GM23338 (cell line): ENCODE data around the gene ST8SIA4. TPM values are rescaled to one million over a fixed set of nuclear protein-coding genes. Genes with fewer than 3 reads are reported as not detected.
"Not testable (repeated sequence)": the region's sequence is repeated elsewhere in the genome, so short reads cannot be mapped to it uniquely, and the experiment has no call there.

Experiments
- ATAC-seq: fragments of 200-7000 bp; cut with Tn5 transposase; 3 replicates; pipeline ENCODE4 v1.9.1; 2020
- DNase-seq: peaks from one replicate; pipeline ENCODE4 v3.0.0-alpha.2; 2015; ENCODE audit warnings: low spot score
- H2AFZ ChIP-seq: fragments of 200-600 bp; sonication (generic); 2 replicates; pipeline ENCODE4 v1.8.0; 2016; ENCODE audit warnings: antibody characterized with exemption, mild to moderate bottlenecking, moderate library complexity
- H3F3A ChIP-seq: fragments of 200-600 bp; sonication (generic); replicated peaks from 2 replicates; pipeline ENCODE4 v1.8.0; 2017; ENCODE audit warnings: antibody characterized with exemption, mixed run types, low read depth
- H3K27ac ChIP-seq: fragments of 200-600 bp; sonication (generic); 2 replicates; pipeline ENCODE4 v1.6.1; 2016; ENCODE audit warnings: low read depth
- H3K27me3 ChIP-seq: fragments of 200-600 bp; sonication (generic); 2 replicates; pipeline ENCODE4 v1.8.0; 2016; ENCODE audit warnings: mild to moderate bottlenecking, mixed run types, moderate library complexity; ENCODE audit not compliant: insufficient read depth
- H3K36me3 ChIP-seq: fragments of 200-600 bp; sonication (generic); 2 replicates; pipeline ENCODE4 v1.8.0; 2016; ENCODE audit warnings: mild to moderate bottlenecking; ENCODE audit not compliant: insufficient read depth
- H3K4me1 ChIP-seq: fragments of 200-600 bp; sonication (generic); 2 replicates; pipeline ENCODE4 v1.8.0; 2016; ENCODE audit warnings: mild to moderate bottlenecking, moderate library complexity; ENCODE audit not compliant: insufficient read depth
- H3K4me2 ChIP-seq: fragments of 200-600 bp; sonication (generic); 2 replicates; pipeline ENCODE4 v1.7.1; 2017; ENCODE audit warnings: mixed run types
- H3K4me3 ChIP-seq: fragments of 200-600 bp; sonication (generic); 2 replicates; pipeline ENCODE4 v1.6.1; 2016; ENCODE audit warnings: mixed run types
- H3K79me2 ChIP-seq: fragments of 200-600 bp; sonication (generic); replicated peaks from 2 replicates; pipeline ENCODE4 v1.8.0; 2017; ENCODE audit warnings: mild to moderate bottlenecking; ENCODE audit not compliant: insufficient read depth
- H3K9me2 ChIP-seq: fragments of 200-600 bp; sonication (generic); 2 replicates; pipeline ENCODE4 v1.8.0; 2017; ENCODE audit not compliant: insufficient read depth
- H4K20me1 ChIP-seq: fragments of 200-600 bp; sonication (generic); replicated peaks from 2 replicates; pipeline ENCODE4 v1.8.0; 2017; ENCODE audit warnings: mild to moderate bottlenecking; ENCODE audit not compliant: insufficient read depth
- H3K27ac Mint-ChIP-seq: 2 replicates; pipeline ENCODE4 v1.8.0; 2020; ENCODE audit warnings: inconsistent platforms, mild to moderate bottlenecking, moderate library complexity, mixed read lengths
- H3K27me3 Mint-ChIP-seq: 3 replicates; pipeline ENCODE4 v1.8.0; 2022; ENCODE audit warnings: low read depth, mild to moderate bottlenecking, moderate library complexity, mixed read lengths, inconsistent platforms; ENCODE audit not compliant: insufficient read depth, poor library complexity
- H3K36me3 Mint-ChIP-seq: 3 replicates; pipeline ENCODE4 v1.8.0; 2021; ENCODE audit warnings: low read depth, mild to moderate bottlenecking, inconsistent platforms, moderate library complexity, mixed read lengths
- H3K4me1 Mint-ChIP-seq: 3 replicates; pipeline ENCODE4 v1.8.0; 2020; ENCODE audit warnings: mild to moderate bottlenecking, inconsistent platforms, mixed read lengths
- H3K4me3 Mint-ChIP-seq: 3 replicates; pipeline ENCODE4 v1.8.0; 2021; ENCODE audit warnings: moderate library complexity, mild to moderate bottlenecking, inconsistent platforms, mixed read lengths
- H3K9me3 Mint-ChIP-seq: 3 replicates; pipeline ENCODE4 v1.8.0; 2020; ENCODE audit warnings: moderate library complexity, mild to moderate bottlenecking, inconsistent platforms, mixed read lengths
- CREB1 ChIP-seq: fragments of 250-450 bp; sonication (Bioruptor Pico); IDR thresholded peaks from 2 replicates; pipeline ENCODE4 v1.5.0; 2020; ENCODE audit warnings: low read depth, mild to moderate bottlenecking, moderate library complexity
- EZH2 ChIP-seq: fragments of 200-600 bp; sonication (generic); IDR thresholded peaks from one replicate; pipeline ENCODE4 v1.8.0; 2017; ENCODE audit warnings: antibody characterized with exemption, mild to moderate bottlenecking, low read depth; ENCODE audit not compliant: unreplicated experiment
- EZH2phosphoT487 ChIP-seq: fragments of 200-600 bp; sonication (generic); IDR thresholded peaks from one replicate; pipeline ENCODE4 v1.8.1; 2018; ENCODE audit warnings: antibody characterized with exemption; ENCODE audit not compliant: unreplicated experiment
- JUNB ChIP-seq: IDR thresholded peaks from one replicate; pipeline ENCODE4 v1.6.1; 2016; ENCODE audit warnings: antibody characterized with exemption; ENCODE audit not compliant: unreplicated experiment
- NANOG ChIP-seq: IDR thresholded peaks from 2 replicates; pipeline ENCODE4 v1.6.1; 2016; ENCODE audit warnings: antibody characterized with exemption, borderline replicate concordance
- POLR2AphosphoS5 ChIP-seq: IDR thresholded peaks from 2 replicates; pipeline ENCODE4 v1.6.1; 2016; ENCODE audit warnings: antibody characterized with exemption, low read depth
- ZNF114 ChIP-seq: fragments of 250-450 bp; sonication (Bioruptor Pico); IDR thresholded peaks from 2 replicates; pipeline ENCODE4 v1.5.0; 2020; ENCODE audit warnings: mild to moderate bottlenecking, moderate library complexity
- ZNF331 ChIP-seq: fragments of 250-450 bp; sonication (Bioruptor Pico); IDR thresholded peaks from 2 replicates; pipeline ENCODE4 v1.5.0; 2020; ENCODE audit warnings: low read depth, mild to moderate bottlenecking, moderate library complexity
- polyA plus RNA-seq: library from polyadenylated mRNA; unstranded; fragments of >200 nt; fragmentation: Nextera tagmentation; extraction: Ambion mirVana; gene quantifications from 2 replicates; pipeline ENCODE4 v1.2.1, GENCODE V29; 2016
- total RNA-seq: library from RNA; depleted of rRNA; stranded (reverse); fragments of >200 nt; shearing (Covaris generic); gene quantifications from 2 replicates; pipeline ENCODE4 v1.2.3, GENCODE V29; 2014
- TF ChIP-seq, protein P1 (sequence below): IDR thresholded peaks from one replicate; pipeline ENCODE4 v1.6.1; 2018; ENCODE audit warnings: antibody characterized with exemption; ENCODE audit not compliant: unreplicated experiment
- TF ChIP-seq, protein P2 (sequence below): IDR thresholded peaks from 2 replicates; pipeline ENCODE4 v1.6.1; 2016; ENCODE audit warnings: antibody characterized with exemption

ST8SIA4 gene
- total and polyA plus RNA-seq, 2 experiments from 2014 or later: 0.11 to 0.28 TPM

DNA sequence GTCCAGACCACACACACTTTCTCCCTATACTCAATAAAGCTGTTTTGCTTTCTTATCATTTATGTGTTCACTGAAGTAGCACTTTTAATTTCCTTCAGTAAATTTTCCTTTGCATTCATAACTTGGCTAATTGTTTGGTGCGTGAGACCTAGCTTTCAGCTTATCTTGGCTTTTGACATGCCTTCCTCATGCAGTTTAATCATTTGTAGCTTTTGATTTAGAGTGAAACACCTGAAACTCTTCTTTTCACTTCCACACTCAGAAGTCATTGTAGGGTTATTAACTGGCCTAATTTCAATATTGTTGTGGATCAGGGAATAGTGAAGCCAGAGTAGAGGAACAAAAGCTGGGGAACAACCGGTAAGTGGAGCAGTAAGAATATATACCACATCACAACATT, 114.7 kb downstream of the ST8SIA4 start:
- H3K27me3 ChIP-seq: no peaks in the 10 kb centered on the region
- Mint-ChIP-seq H3K27me3 (peaks cover 4% of the 10 kb centered on the region), H3K9me3 (peaks cover 38% of the 10 kb centered on the region)

DNA sequence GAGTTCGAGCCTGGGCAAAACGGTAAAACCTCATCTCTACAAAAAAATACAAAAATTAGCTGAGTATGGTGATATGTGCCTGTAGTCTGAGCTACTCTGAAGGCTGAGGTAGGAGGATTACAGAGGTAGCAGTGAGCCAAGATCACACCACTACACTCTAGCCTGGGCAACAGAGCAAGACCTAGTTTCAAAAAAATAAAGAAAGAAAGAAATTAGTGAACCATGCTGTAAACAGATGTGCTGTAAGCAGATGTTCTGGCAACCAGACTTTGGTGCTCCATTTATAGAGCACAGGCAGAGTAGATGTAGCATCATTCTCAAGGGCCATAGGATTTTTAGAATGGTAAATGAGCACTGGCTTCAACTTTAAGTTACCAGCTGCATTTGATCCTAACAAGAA, 115.4 kb downstream of the ST8SIA4 start:
- Histone ChIP-seq H4K20me1 (no peaks in the 10 kb centered on the region), H3K36me3 (no peaks in the 10 kb centered on the region), H2AFZ (no peak overlapping the region; the same call in 1 of the 2 replicates), H3F3A (no peaks in the 10 kb centered on the region), H3K27me3 (no peaks in the 10 kb centered on the region), H3K9me2 (no peaks in the 10 kb centered on the region), H3K79me2 (no peaks in the 10 kb centered on the region), H3K4me2 (no peak overlapping the region), H3K4me3 (no peak overlapping the region), H3K4me1 (peaks cover 11% of the 10 kb centered on the region; the same call in 1 of the 2 replicates), H3K27ac (no peak overlapping the region)
- H3K4me1 Mint-ChIP-seq: peaks cover 27% of the 10 kb centered on the region
- no peak overlapping the region for H3K4me3 Mint-ChIP-seq
- H3K27me3 Mint-ChIP-seq: peaks cover 4% of the 10 kb centered on the region
- DNase-seq (no peak), ATAC-seq (no peak)
- TF ChIP-seq POLR2AphosphoS5: no peak
- TF ChIP-seq ZNF114 (CRISPR knock-in tag): no peak
- TF ChIP-seq, protein P1, sequence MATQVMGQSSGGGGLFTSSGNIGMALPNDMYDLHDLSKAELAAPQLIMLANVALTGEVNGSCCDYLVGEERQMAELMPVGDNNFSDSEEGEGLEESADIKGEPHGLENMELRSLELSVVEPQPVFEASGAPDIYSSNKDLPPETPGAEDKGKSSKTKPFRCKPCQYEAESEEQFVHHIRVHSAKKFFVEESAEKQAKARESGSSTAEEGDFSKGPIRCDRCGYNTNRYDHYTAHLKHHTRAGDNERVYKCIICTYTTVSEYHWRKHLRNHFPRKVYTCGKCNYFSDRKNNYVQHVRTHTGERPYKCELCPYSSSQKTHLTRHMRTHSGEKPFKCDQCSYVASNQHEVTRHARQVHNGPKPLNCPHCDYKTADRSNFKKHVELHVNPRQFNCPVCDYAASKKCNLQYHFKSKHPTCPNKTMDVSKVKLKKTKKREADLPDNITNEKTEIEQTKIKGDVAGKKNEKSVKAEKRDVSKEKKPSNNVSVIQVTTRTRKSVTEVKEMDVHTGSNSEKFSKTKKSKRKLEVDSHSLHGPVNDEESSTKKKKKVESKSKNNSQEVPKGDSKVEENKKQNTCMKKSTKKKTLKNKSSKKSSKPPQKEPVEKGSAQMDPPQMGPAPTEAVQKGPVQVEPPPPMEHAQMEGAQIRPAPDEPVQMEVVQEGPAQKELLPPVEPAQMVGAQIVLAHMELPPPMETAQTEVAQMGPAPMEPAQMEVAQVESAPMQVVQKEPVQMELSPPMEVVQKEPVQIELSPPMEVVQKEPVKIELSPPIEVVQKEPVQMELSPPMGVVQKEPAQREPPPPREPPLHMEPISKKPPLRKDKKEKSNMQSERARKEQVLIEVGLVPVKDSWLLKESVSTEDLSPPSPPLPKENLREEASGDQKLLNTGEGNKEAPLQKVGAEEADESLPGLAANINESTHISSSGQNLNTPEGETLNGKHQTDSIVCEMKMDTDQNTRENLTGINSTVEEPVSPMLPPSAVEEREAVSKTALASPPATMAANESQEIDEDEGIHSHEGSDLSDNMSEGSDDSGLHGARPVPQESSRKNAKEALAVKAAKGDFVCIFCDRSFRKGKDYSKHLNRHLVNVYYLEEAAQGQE: no peak
- no peak for TF ChIP-seq JUNB
- TF ChIP-seq EZH2: no peak
- TF ChIP-seq CREB1 (CRISPR knock-in tag): no peak
- TF ChIP-seq NANOG: no peak
- TF ChIP-seq, protein P2, sequence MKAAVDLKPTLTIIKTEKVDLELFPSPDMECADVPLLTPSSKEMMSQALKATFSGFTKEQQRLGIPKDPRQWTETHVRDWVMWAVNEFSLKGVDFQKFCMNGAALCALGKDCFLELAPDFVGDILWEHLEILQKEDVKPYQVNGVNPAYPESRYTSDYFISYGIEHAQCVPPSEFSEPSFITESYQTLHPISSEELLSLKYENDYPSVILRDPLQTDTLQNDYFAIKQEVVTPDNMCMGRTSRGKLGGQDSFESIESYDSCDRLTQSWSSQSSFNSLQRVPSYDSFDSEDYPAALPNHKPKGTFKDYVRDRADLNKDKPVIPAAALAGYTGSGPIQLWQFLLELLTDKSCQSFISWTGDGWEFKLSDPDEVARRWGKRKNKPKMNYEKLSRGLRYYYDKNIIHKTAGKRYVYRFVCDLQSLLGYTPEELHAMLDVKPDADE: no peak
- peaks cover 30% of the 10 kb centered on the region for H3K9me3 Mint-ChIP-seq
- H3K36me3 Mint-ChIP-seq: peaks cover 23% of the 10 kb centered on the region
- no peak overlapping the region for H3K27ac Mint-ChIP-seq

More for the DNA sequence above, 114.7 kb downstream of the ST8SIA4 start:
- Mint-ChIP-seq H3K27ac (no peak overlapping the region), H3K36me3 (peaks cover 25% of the 10 kb centered on the region), H3K4me1 (peaks cover 22% of the 10 kb centered on the region), H3K4me3 (no peak overlapping the region)
- Histone ChIP-seq H3K9me2 (no peaks in the 10 kb centered on the region), H3K4me2 (no peak overlapping the region), H4K20me1 (no peaks in the 10 kb centered on the region), H2AFZ (no peak overlapping the region), H3K4me3 (no peak overlapping the region), H3K79me2 (no peaks in the 10 kb centered on the region), H3K4me1 (peaks cover 11% of the 10 kb centered on the region; the same call in 1 of the 2 replicates), H3K27ac (no peak overlapping the region), H3K36me3 (no peaks in the 10 kb centered on the region), H3F3A (no peaks in the 10 kb centered on the region)
- no peak for TF ChIP-seq EZH2phosphoT487
- no peak for TF ChIP-seq NANOG
- TF ChIP-seq JUNB: no peak
- no peak for TF ChIP-seq ZNF331
- no peak for DNase-seq
- no peak for ATAC-seq

DNA sequence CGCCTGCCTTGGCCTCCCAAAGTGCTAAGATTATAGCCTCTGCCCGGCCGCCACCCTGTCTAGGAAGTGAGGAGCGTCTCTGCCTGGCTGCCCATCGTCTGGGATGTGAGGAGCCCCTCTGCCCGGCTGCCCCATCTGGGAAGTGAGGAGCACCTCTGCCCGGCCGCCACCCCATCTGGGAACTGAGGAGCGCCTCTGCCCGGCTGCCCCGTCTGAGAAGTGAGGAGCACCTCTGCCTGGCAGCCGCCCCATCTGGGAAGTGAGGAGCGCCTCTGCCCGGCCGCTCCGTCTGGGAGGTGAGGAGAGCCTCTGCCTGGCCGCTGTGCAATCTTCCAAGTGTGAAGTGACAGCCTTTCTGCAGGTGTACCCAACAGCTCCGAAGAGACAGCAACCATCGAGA, 117.5 kb downstream of the ST8SIA4 start:
- Mint-ChIP-seq H3K9me3 (peaks cover 27% of the 10 kb centered on the region), H3K4me1 (peaks cover 15% of the 10 kb centered on the region), H3K36me3 (peaks cover 21% of the 10 kb centered on the region; the same call in 2 of the 3 replicates)
- not testable (repeated sequence) for H4K20me1 ChIP-seq, H3F3A ChIP-seq, DNase-seq, H3K4me2 ChIP-seq, H3K4me1 ChIP-seq, H3K36me3 ChIP-seq, H3K4me3 Mint-ChIP-seq, H3K27me3 ChIP-seq, H3K27ac ChIP-seq, H3K4me3 ChIP-seq, ATAC-seq, H3K79me2 ChIP-seq, H3K27ac Mint-ChIP-seq, H2AFZ ChIP-seq, H3K9me2 ChIP-seq, H3K27me3 Mint-ChIP-seq
